Mesenchymal stem cell (in vitro differentiated cells and primary cell): Measurements from ENCODE around the gene ABCD1.
"Not testable (repeated sequence)": the region's sequence is repeated elsewhere in the genome, so short reads cannot be mapped to it uniquely, and the experiment has no call there.

ENCODE experiments used
- DNase-seq: peaks from one replicate; pipeline ENCODE4 v3.0.0-alpha.2; 2013
- H2AFZ ChIP-seq: one replicate; pipeline ENCODE4 v1.6.1; 2013; ENCODE audit warnings: low read depth, mild to moderate bottlenecking, control low read depth, inconsistent platforms, low read length, moderate library complexity
- H2AK5ac ChIP-seq: 2 replicates; pipeline ENCODE4 v1.6.1; 2013; ENCODE audit warnings: low read length, moderate library complexity, mild to moderate bottlenecking, inconsistent platforms; ENCODE audit not compliant: severe bottlenecking
- H2BK120ac ChIP-seq: one replicate; pipeline ENCODE4 v1.6.1; 2013; ENCODE audit warnings: low read depth, mild to moderate bottlenecking, inconsistent platforms, low read length, moderate library complexity
- H2BK12ac ChIP-seq, 2 experiments: one replicate each; pipeline ENCODE4 v1.6.1; 2013; ENCODE audit warnings: inconsistent platforms in 2 of 2, low read length in 2 of 2, mild to moderate bottlenecking in 2 of 2, moderate library complexity in 2 of 2, control low read depth in 1 of 2
- H2BK15ac ChIP-seq: one replicate; pipeline ENCODE4 v1.6.1; 2013; ENCODE audit warnings: mild to moderate bottlenecking, low read depth, inconsistent platforms; ENCODE audit not compliant: poor library complexity, severe bottlenecking
- H2BK5ac ChIP-seq: 2 replicates; pipeline ENCODE4 v1.6.1; 2013; ENCODE audit warnings: low read depth, mild to moderate bottlenecking, low read length, control low read depth, inconsistent platforms; ENCODE audit not compliant: poor library complexity, severe bottlenecking
- H3K14ac ChIP-seq, 2 experiments: one replicate each; pipeline ENCODE4 v1.6.1; 2013; ENCODE audit warnings: inconsistent platforms in 2 of 2, low read length in 2 of 2, control low read depth in 1 of 2, mild to moderate bottlenecking in 1 of 2, moderate library complexity in 1 of 2
- H3K18ac ChIP-seq, 2 experiments: one replicate each; pipeline ENCODE4 v1.6.1; 2013; ENCODE audit warnings: inconsistent platforms in 2 of 2, low read length in 2 of 2, control low read depth in 1 of 2, low read depth in 1 of 2, mild to moderate bottlenecking in 1 of 2
- H3K23ac ChIP-seq, 2 experiments: one replicate each; pipeline ENCODE4 v1.6.1; 2013; ENCODE audit warnings: inconsistent platforms in 2 of 2, low read length in 2 of 2, mild to moderate bottlenecking in 2 of 2, moderate library complexity in 2 of 2, control low read depth in 1 of 2
- H3K27ac ChIP-seq: 2 replicates; pipeline ENCODE4 v1.5.1; 2013; ENCODE audit warnings: mild to moderate bottlenecking, moderate library complexity, low read length, control low read depth, inconsistent platforms; ENCODE audit not compliant: poor library complexity, severe bottlenecking
- H3K27me3 ChIP-seq, 2 experiments: 2 replicates each; pipeline versions ENCODE4 v1.6.1 to v1.7.0; 2013; ENCODE audit warnings: low read length in 2 of 2, mild to moderate bottlenecking in 2 of 2, moderate library complexity in 2 of 2, control low read depth in 1 of 2, inconsistent platforms in 1 of 2; ENCODE audit not compliant: control insufficient read depth in 1 of 2, insufficient read depth in 1 of 2
- H3K36me3 ChIP-seq, 2 experiments: 2 replicates each; pipeline versions ENCODE4 v1.6.1 to v1.7.0; 2013; ENCODE audit warnings: low read length in 2 of 2, control low read depth in 1 of 2, inconsistent platforms in 1 of 2, low read depth in 1 of 2, mild to moderate bottlenecking in 1 of 2; ENCODE audit not compliant: insufficient read depth in 2 of 2, control insufficient read depth in 1 of 2
- H3K4ac ChIP-seq, 2 experiments: one replicate each; pipeline ENCODE4 v1.6.1; 2013; ENCODE audit warnings: inconsistent platforms in 2 of 2, low read length in 2 of 2, mild to moderate bottlenecking in 2 of 2, moderate library complexity in 2 of 2, control low read depth in 1 of 2, low read depth in 1 of 2
- H3K4me1 ChIP-seq: 2 replicates; pipeline ENCODE4 v1.6.1; 2013; ENCODE audit warnings: low read depth, low read length, control low read depth; ENCODE audit not compliant: control insufficient read depth, insufficient read depth
- H3K4me2 ChIP-seq: 2 replicates; pipeline ENCODE4 v1.6.1; 2013; ENCODE audit warnings: low read length, mild to moderate bottlenecking, inconsistent platforms; ENCODE audit not compliant: poor library complexity, severe bottlenecking
- H3K4me3 ChIP-seq, 2 experiments: 2 replicates each; pipeline versions ENCODE4 v1.5.1 to v1.7.0; 2013; ENCODE audit warnings: low read length in 2 of 2, mild to moderate bottlenecking in 2 of 2, control low read depth in 1 of 2, low read depth in 1 of 2; ENCODE audit not compliant: insufficient read depth in 1 of 2
- H3K79me1 ChIP-seq: replicated peaks from 2 replicates; pipeline ENCODE4 v1.6.1; 2013; ENCODE audit warnings: mild to moderate bottlenecking, control low read depth, low read length, inconsistent platforms; ENCODE audit not compliant: poor library complexity, severe bottlenecking
- H3K9ac ChIP-seq: 2 replicates; pipeline ENCODE4 v1.7.0; 2013; ENCODE audit warnings: mild to moderate bottlenecking, low read length, moderate library complexity
- H3K9me3 ChIP-seq: 2 replicates; pipeline ENCODE4 v1.7.0; 2013; ENCODE audit warnings: mild to moderate bottlenecking, low read length; ENCODE audit not compliant: control insufficient read depth
- H4K8ac ChIP-seq: one replicate; pipeline ENCODE4 v1.6.1; 2013; ENCODE audit warnings: inconsistent platforms, mild to moderate bottlenecking, low read length, moderate library complexity
- H4K91ac ChIP-seq: one replicate; pipeline ENCODE4 v1.6.1; 2013; ENCODE audit warnings: mild to moderate bottlenecking, low read length, inconsistent platforms
- WGBS: methylation state at CpG from one replicate; pipeline ENCODE4 v1.1.7; 2013; ENCODE audit warnings: mixed read lengths; 5-methylcytosine and 5-hydroxymethylcytosine counted together

Gene ABCD1

DNA sequence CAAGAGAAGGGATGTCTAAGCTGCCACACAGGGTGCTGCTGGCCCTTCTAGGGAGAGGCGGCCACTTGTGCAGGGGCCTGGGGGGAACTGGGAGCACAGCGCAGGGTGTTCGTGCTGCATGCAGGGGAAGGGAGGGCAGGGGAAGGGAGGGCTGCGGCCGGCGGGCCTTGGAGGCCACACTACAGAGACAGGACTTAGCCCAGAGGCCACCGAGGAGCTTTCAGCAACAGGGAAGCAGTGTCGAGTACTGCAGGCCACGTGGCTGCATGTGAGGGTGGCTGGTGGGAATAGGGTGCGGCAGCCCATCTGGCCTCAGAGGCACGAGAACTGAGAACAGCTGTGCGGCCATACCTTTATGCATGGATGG lies 20.4 kb downstream of the ABCD1 start:
- not testable (repeated sequence) for H3K23ac ChIP-seq, H3K79me1 ChIP-seq, H4K91ac ChIP-seq, H2AK5ac ChIP-seq, H3K36me3 ChIP-seq, DNase-seq, H2AFZ ChIP-seq, H3K9me3 ChIP-seq, H2BK5ac ChIP-seq, H3K27ac ChIP-seq, H2BK120ac ChIP-seq, H3K4ac ChIP-seq, H3K4me1 ChIP-seq, H3K9ac ChIP-seq, H3K14ac ChIP-seq, H2BK15ac ChIP-seq, H2BK12ac ChIP-seq, H3K4me2 ChIP-seq, H3K18ac ChIP-seq, H4K8ac ChIP-seq, H3K4me3 ChIP-seq, H3K27me3 ChIP-seq
- WGBS, result 73% methylated on average over 8 of the region's 12 CpGs

DNA sequence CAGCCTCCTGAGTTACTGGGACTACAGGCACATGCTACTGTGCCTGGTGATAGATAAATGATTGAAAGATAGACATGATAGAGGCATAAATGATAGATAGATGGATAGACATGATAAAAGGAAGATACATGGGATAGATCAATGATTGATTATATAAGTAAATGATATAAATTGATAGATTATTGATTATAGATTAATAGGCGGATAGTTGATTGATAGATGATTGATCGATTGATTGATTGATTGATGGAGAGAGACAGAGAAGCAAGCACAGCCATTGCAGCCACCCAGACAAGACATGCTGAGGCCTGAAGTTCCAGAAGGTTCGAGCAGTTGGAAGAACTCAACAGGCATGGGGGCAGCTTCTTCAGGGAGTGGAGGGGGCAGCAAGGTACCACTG lies 21.7 kb downstream of the ABCD1 start:
- H4K91ac ChIP-seq, result no peak overlapping the region
- DNase-seq, result no peak
- H2BK120ac ChIP-seq, result no peak overlapping the region
- no peak overlapping the region for H2BK12ac ChIP-seq
- no peak overlapping the region for H3K23ac ChIP-seq
- 69% methylated on average over 3 of the region's 3 CpGs for WGBS
- H2BK15ac ChIP-seq, result no peak overlapping the region
- peaks cover 3% of the 10 kb centered on the region for H3K9me3 ChIP-seq
- peaks cover 0 to 12% of the 10 kb centered on the region in 2 experiments for H3K27me3 ChIP-seq
- H3K4ac ChIP-seq, result no peak overlapping the region
- H3K79me1 ChIP-seq, result no peaks in the 10 kb centered on the region
- H3K4me3 ChIP-seq, result no peak overlapping the region
- H2BK5ac ChIP-seq, result no peak overlapping the region
- H2AK5ac ChIP-seq, result no peak overlapping the region
- H3K4me1 ChIP-seq, result peaks cover 5% of the 10 kb centered on the region
- H3K9ac ChIP-seq, result no peak overlapping the region
- H3K18ac ChIP-seq, result no peak overlapping the region
- no peak overlapping the region for H3K27ac ChIP-seq
- no peak overlapping the region for H3K14ac ChIP-seq
- no peak overlapping the region for H3K4me2 ChIP-seq
- no peaks in the 10 kb centered on the region for H3K36me3 ChIP-seq
- H4K8ac ChIP-seq, result no peak overlapping the region
- no peak overlapping the region for H2AFZ ChIP-seq

DNA sequence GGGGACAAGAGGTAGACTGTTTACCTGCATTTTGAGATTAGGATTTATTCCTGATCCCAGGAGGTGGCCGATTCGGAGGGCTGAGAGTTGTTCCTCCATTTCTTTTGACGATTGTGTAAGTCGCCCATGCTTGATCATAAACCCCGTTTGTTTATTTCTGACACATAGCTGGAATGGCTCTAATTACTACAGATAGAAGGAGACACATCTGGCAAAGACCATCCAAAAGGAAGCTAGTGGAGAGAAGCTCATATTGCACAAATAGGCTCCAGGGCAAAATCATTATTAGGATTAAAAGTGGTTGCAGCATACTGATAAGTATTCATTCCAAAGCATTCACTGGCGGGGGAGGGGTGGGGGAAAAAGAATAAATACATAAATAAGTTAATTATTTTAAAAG lies 22.3 kb downstream of the ABCD1 start:
- H3K36me3 ChIP-seq, H2AFZ ChIP-seq, H2BK5ac ChIP-seq, H3K79me1 ChIP-seq, H3K4ac ChIP-seq, H3K18ac ChIP-seq, H4K91ac ChIP-seq, H2BK120ac ChIP-seq, H3K4me2 ChIP-seq, H3K23ac ChIP-seq, H3K4me3 ChIP-seq, H3K4me1 ChIP-seq, H4K8ac ChIP-seq, H3K9me3 ChIP-seq, DNase-seq, H2AK5ac ChIP-seq, H3K9ac ChIP-seq, H2BK15ac ChIP-seq, H3K14ac ChIP-seq, H2BK12ac ChIP-seq, H3K27ac ChIP-seq: not testable (repeated sequence)
- WGBS, result 90% methylated on average over 2 of the region's 6 CpGs
- peaks cover 0 to 16% of the 10 kb centered on the region in 2 experiments for H3K27me3 ChIP-seq

DNA sequence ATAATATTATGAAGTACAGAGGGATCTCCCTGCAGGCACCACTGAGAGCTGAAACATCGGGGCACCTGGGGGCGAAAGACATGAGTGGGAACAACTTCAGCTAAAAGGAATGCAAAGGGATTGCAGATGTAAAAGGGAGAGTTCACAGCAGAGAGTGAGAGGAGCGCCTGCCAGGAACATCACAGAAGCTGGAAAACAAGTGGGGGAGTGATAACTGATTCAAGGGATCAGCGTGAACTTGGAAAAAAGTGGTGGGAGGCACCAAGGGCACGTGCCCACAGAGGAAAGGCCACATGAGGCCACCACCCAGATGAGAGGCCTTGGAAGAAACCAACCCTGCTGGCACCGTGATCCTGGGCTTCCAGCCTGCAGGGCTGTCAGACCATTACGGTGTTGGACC lies 24.4 kb downstream of the ABCD1 start:
- H3K14ac ChIP-seq, H3K79me1 ChIP-seq, DNase-seq, H2BK15ac ChIP-seq, H2BK5ac ChIP-seq, H3K4me3 ChIP-seq, H3K4me2 ChIP-seq, H2BK12ac ChIP-seq, H2AFZ ChIP-seq, H4K91ac ChIP-seq, H3K9ac ChIP-seq, H4K8ac ChIP-seq, H3K27ac ChIP-seq, H3K36me3 ChIP-seq, H3K18ac ChIP-seq, H2BK120ac ChIP-seq, H2AK5ac ChIP-seq, H3K4ac ChIP-seq, H3K23ac ChIP-seq, H3K4me1 ChIP-seq, H3K9me3 ChIP-seq: not testable (repeated sequence)
- 91% methylated on average over 7 of the region's 7 CpGs for WGBS
- peaks cover 0 to 17% of the 10 kb centered on the region in 2 experiments for H3K27me3 ChIP-seq
